ENCODE data around the gene ETNK2. TPM values are rescaled to one million over a fixed set of nuclear protein-coding genes. Genes with fewer than 3 reads are reported as not detected.

The ETNK2 gene
- total and polyA plus RNA-seq, 7 donors: 0.46 to 10.5 (median 6.6) TPM

GRCh38 chr1:204146965-204147364 is 4.9 kb downstream of the ETNK2 start:
- WGBS, 2 donors: 72 to 81% methylated on average over 7 of the region's 7 CpGs
- H3K36me3 ChIP-seq: no peaks in the 10 kb centered on the region
- DNase-seq: no peak
- no peaks in the 10 kb centered on the region for H3K9me3 ChIP-seq
- no peak for TF ChIP-seq POLR2AphosphoS5 (IDR thresholded peaks at IDR 0.05)
- TF ChIP-seq CTCF (IDR thresholded peaks at IDR 0.05): no peak
- intact Hi-C loops (cut with DNase I): no loop called here
- no peak overlapping the region for H3K27ac ChIP-seq
- no peak overlapping the region for H3K4me3 ChIP-seq
- H3K4me1 ChIP-seq: peaks cover 0 to 16% (median 13%) of the 10 kb centered on the region in 4 donors
- H3K27me3 ChIP-seq: no peaks in the 10 kb centered on the region

- no peak for DNase-seq
- no peaks in the 10 kb centered on the region for H3K9me3 ChIP-seq
- H3K4me1 ChIP-seq: peaks cover 0 to 12% (median 9%) of the 10 kb centered on the region in 4 donors
- 90% methylated on average over 6 of the region's 6 CpGs for WGBS, 2 donors
- no peaks in the 10 kb centered on the region for H3K27me3 ChIP-seq
- TF ChIP-seq CTCF (IDR thresholded peaks at IDR 0.05): no peak
- TF ChIP-seq POLR2A (IDR thresholded peaks at IDR 0.05): no peak
- no peak for TF ChIP-seq EP300 (IDR thresholded peaks at IDR 0.05)
- no peak for TF ChIP-seq POLR2AphosphoS5 (IDR thresholded peaks at IDR 0.05)
- intact Hi-C loops (cut with DNase I): no loop called here
- no peak overlapping the region for H3K27ac ChIP-seq
- no peak overlapping the region for H3K4me3 ChIP-seq
- H3K36me3 ChIP-seq: no peaks in the 10 kb centered on the region
Measured at GRCh38 chr1:204146309-204146708, 5.5 kb downstream of the ETNK2 start.

- WGBS, 2 donors: 64 to 78% methylated on average over 4 of the region's 4 CpGs
- H3K4me3 ChIP-seq: no peak overlapping the region
- H3K36me3 ChIP-seq: no peaks in the 10 kb centered on the region
- DNase-seq: no peak
- no peaks in the 10 kb centered on the region for H3K4me1 ChIP-seq
- H3K27ac ChIP-seq: no peak overlapping the region
- H3K27me3 ChIP-seq: no peaks in the 10 kb centered on the region
- no peaks in the 10 kb centered on the region for H3K9me3 ChIP-seq
- TF ChIP-seq EP300 (IDR thresholded peaks at IDR 0.05): no peak
- TF ChIP-seq POLR2AphosphoS5 (IDR thresholded peaks at IDR 0.05): no peak
- TF ChIP-seq CTCF (IDR thresholded peaks at IDR 0.05): no peak
- TF ChIP-seq POLR2A (IDR thresholded peaks at IDR 0.05): no peak
- intact Hi-C loops (cut with DNase I): no loop called here
Measured at GRCh38 chr1:204145033-204145504, 6.8 kb downstream of the ETNK2 start.

GRCh38 chr1:204143276-204144041 is 8.4 kb downstream of the ETNK2 start:
- H3K27ac ChIP-seq: no peak overlapping the region
- no peak for DNase-seq
- intact Hi-C loops (cut with DNase I): no loop called here
- no peak overlapping the region for H3K4me3 ChIP-seq
- no peaks in the 10 kb centered on the region for H3K9me3 ChIP-seq
- TF ChIP-seq EP300 (IDR thresholded peaks at IDR 0.05): no peak
- TF ChIP-seq CTCF (IDR thresholded peaks at IDR 0.05): no peak
- no peak for TF ChIP-seq POLR2A (IDR thresholded peaks at IDR 0.05)
- no peak for TF ChIP-seq POLR2AphosphoS5 (IDR thresholded peaks at IDR 0.05)
- H3K36me3 ChIP-seq: no peaks in the 10 kb centered on the region
- no peaks in the 10 kb centered on the region for H3K4me1 ChIP-seq
- 76 to 84% methylated on average over 14 of the region's 14 CpGs for WGBS, 2 donors
- no peaks in the 10 kb centered on the region for H3K27me3 ChIP-seq

Measured in sigmoid colon (tissue), 7 donors.